Liver (tissue), 2 donors: ENCODE results near the gene ZNF14.

Experiments used
- CTCF ChIP-seq: fragments of 150-350 bp; IDR thresholded peaks from 2 replicates; pipeline ENCODE4 v1.5.1; 2017; ENCODE audit warnings: improper control_type of control experiment, low read depth, low read length; ENCODE audit not compliant: missing input control
- MAX ChIP-seq: IDR thresholded peaks from 2 replicates; pipeline ENCODE4 v1.6.1; 2016; ENCODE audit warnings: antibody characterized with exemption
- donor health status: healthy.

- TF ChIP-seq MAX, result no peak
- no peak for TF ChIP-seq CTCF
Measured at GRCh38 chr19:19691683-19692082, 41.2 kb downstream of the ZNF14 start.
